IMR-90 (cell line): ENCODE measurements around the gene TRPV3. TPM values are rescaled to one million over a fixed set of nuclear protein-coding genes. Genes with fewer than 3 reads are reported as not detected.

Experiments used
- ATAC-seq: fragments of 200-7000 bp; cut with Tn5 transposase; 2 replicates; pipeline ENCODE4 v1.9.1; 2020; ENCODE audit warnings: low read depth, mild to moderate bottlenecking, moderate library complexity
- BruUV-seq: library from RNA; stranded (reverse); fragments of 400-500 nt; replicated peaks from 2 replicates; lab custom pipeline; 2021; lab: Mats Ljungman, UMichigan
- CTCF ChIA-PET: fragments of 300-600 bp; formaldehyde crosslinking; extraction: SDS; loops from one replicate; lab custom pipeline; 2021; ENCODE audit warnings: antibody characterized with exemption; lab: Yijun Ruan, JAX
- POLR2A ChIA-PET: fragments of 300-600 bp; sonication (Branson Sonifier 250); formaldehyde crosslinking; loops from one replicate; lab custom pipeline; 2022; ENCODE audit warnings: antibody characterized with exemption; ENCODE audit not compliant: unreplicated experiment; lab: Charles Lee
- DNase-seq: peaks from one replicate; pipeline ENCODE4 v3.0.0; 2013
- H2AFZ ChIP-seq: replicated peaks from 2 replicates; pipeline ENCODE3; 2013; ENCODE audit warnings: low read length, mild to moderate bottlenecking; ENCODE audit not compliant: poor library complexity
- H2AK5ac ChIP-seq: 2 replicates; pipeline ENCODE4 v1.6.1; 2013; ENCODE audit warnings: low read depth, low read length, inconsistent platforms
- H2AK9ac ChIP-seq: replicated peaks from 2 replicates; pipeline ENCODE3; 2013; ENCODE audit warnings: mild to moderate bottlenecking, low read depth, low read length, moderate library complexity; ENCODE audit not compliant: poor library complexity
- H2BK120ac ChIP-seq: 2 replicates; pipeline ENCODE4 v1.6.1; 2013; ENCODE audit warnings: low read depth, low read length, inconsistent platforms
- H2BK15ac ChIP-seq: 3 replicates; pipeline ENCODE4 v1.6.1; 2013; ENCODE audit warnings: low read depth, low read length, inconsistent platforms
- H2BK20ac ChIP-seq: 2 replicates; pipeline ENCODE4 v1.6.1; 2013; ENCODE audit warnings: low read depth, mild to moderate bottlenecking, inconsistent platforms, low read length, moderate library complexity
- H2BK5ac ChIP-seq: 2 replicates; pipeline ENCODE4 v1.6.1; 2013; ENCODE audit warnings: mild to moderate bottlenecking, low read depth, low read length, inconsistent platforms; ENCODE audit not compliant: poor library complexity, severe bottlenecking
- H3K14ac ChIP-seq: replicated peaks from 2 replicates; pipeline ENCODE4 v1.6.1; 2013; ENCODE audit warnings: low read depth, low read length, inconsistent platforms
- H3K18ac ChIP-seq: 2 replicates; pipeline ENCODE4 v1.6.1; 2013; ENCODE audit warnings: low read depth, low read length, control low read depth
- H3K23ac ChIP-seq: 2 replicates; pipeline ENCODE4 v1.6.1; 2013; ENCODE audit warnings: low read depth, low read length, inconsistent platforms
- H3K27ac ChIP-seq: 2 replicates; pipeline ENCODE4 v1.5.1; 2013; ENCODE audit warnings: mild to moderate bottlenecking, control low read depth, low read length; ENCODE audit not compliant: insufficient read depth
- H3K27me3 ChIP-seq: 2 replicates; pipeline ENCODE4 v1.6.1; 2013; ENCODE audit warnings: low read length; ENCODE audit not compliant: control insufficient read depth, insufficient read depth
- H3K36me3 ChIP-seq: 2 replicates; pipeline ENCODE4 v1.6.1; 2013; ENCODE audit warnings: low read length, mixed read lengths; ENCODE audit not compliant: control insufficient read depth, insufficient read depth
- H3K4ac ChIP-seq: 2 replicates; pipeline ENCODE4 v1.6.1; 2013; ENCODE audit warnings: low read depth, low read length, inconsistent platforms
- H3K4me1 ChIP-seq: 2 replicates; pipeline ENCODE4 v1.6.1; 2013; ENCODE audit warnings: low read length, mixed read lengths; ENCODE audit not compliant: control insufficient read depth, insufficient read depth
- H3K4me2 ChIP-seq: 2 replicates; pipeline ENCODE4 v1.6.1; 2013; ENCODE audit warnings: low read depth, mild to moderate bottlenecking, control low read depth, low read length, moderate library complexity
- H3K4me3 ChIP-seq: 2 replicates; pipeline ENCODE4 v1.5.1; 2013; ENCODE audit warnings: low read depth, mild to moderate bottlenecking, control low read depth, low read length, moderate library complexity; ENCODE audit not compliant: insufficient read depth
- H3K56ac ChIP-seq: 2 replicates; pipeline ENCODE4 v1.6.1; 2013; ENCODE audit warnings: low read length, inconsistent platforms; ENCODE audit not compliant: insufficient read depth; ENCODE audit errors: extremely low read depth
- H3K79me1 ChIP-seq, 2 experiments: 2 replicates each; pipeline ENCODE4 v1.6.1; 2013; ENCODE audit warnings: low read length in 2 of 2, inconsistent platforms in 1 of 2, low read depth in 1 of 2
- H3K9ac ChIP-seq: 2 replicates; pipeline ENCODE4 v1.6.1; 2013; ENCODE audit warnings: low read depth, low read length, control low read depth
- H3K9me1 ChIP-seq: 2 replicates; pipeline ENCODE4 v1.6.1; 2013; ENCODE audit warnings: low read length, inconsistent platforms; ENCODE audit not compliant: insufficient read depth
- H3K9me3 ChIP-seq: 2 replicates; pipeline ENCODE4 v1.6.1; 2013; ENCODE audit warnings: low read length; ENCODE audit not compliant: control insufficient read depth, insufficient read depth
- H4K20me1 ChIP-seq: 2 replicates; pipeline ENCODE4 v1.6.1; 2013; ENCODE audit warnings: low read length, inconsistent platforms; ENCODE audit not compliant: insufficient read depth
- H4K5ac ChIP-seq: 2 replicates; pipeline ENCODE4 v1.6.1; 2013; ENCODE audit warnings: mild to moderate bottlenecking, low read depth, low read length, control low read depth
- H4K8ac ChIP-seq, 2 experiments: 2 replicates each; pipeline ENCODE4 v1.6.1; 2013; ENCODE audit warnings: low read depth in 2 of 2, low read length in 2 of 2, control low read depth in 1 of 2, inconsistent platforms in 1 of 2
- H4K91ac ChIP-seq: 2 replicates; pipeline ENCODE4 v1.6.1; 2013; ENCODE audit warnings: low read depth, low read length, inconsistent platforms; ENCODE audit not compliant: insufficient read depth
- CEBPB ChIP-seq: IDR thresholded peaks from 2 replicates; pipeline ENCODE4 v1.6.1; 2012; ENCODE audit warnings: low read depth, low read length, improper control_type of control experiment
- CHD1 ChIP-seq: IDR thresholded peaks from 2 replicates; pipeline ENCODE4 v1.6.1; 2012; ENCODE audit warnings: low read depth, low read length, improper control_type of control experiment
- ELK1 ChIP-seq: fragments of 150-350 bp; IDR thresholded peaks from 2 replicates; pipeline ENCODE4 v1.6.1; 2016; ENCODE audit warnings: low read depth, mild to moderate bottlenecking, low read length, moderate library complexity, borderline replicate concordance
- MAFK ChIP-seq: IDR thresholded peaks from 2 replicates; pipeline ENCODE4 v1.6.1; 2012; ENCODE audit warnings: low read depth, low read length, improper control_type of control experiment
- MAZ ChIP-seq: IDR thresholded peaks from 2 replicates; pipeline ENCODE4 v1.6.1; 2012; ENCODE audit warnings: low read depth, mild to moderate bottlenecking, low read length, improper control_type of control experiment, moderate library complexity, borderline replicate concordance
- WGBS, 2 experiments: methylation state at CpG; one replicate each; pipeline versions ENCODE4 v1.1.5 to v1.1.7; 2013; ENCODE audit warnings: missing lambda C conversion rate in 2 of 2; ENCODE audit not compliant: insufficient read length in 1 of 2; ENCODE audit errors: extremely low coverage in 2 of 2; 5-methylcytosine and 5-hydroxymethylcytosine counted together
- dilution Hi-C: fragments of 300-500 bp; cut with HindIII; formaldehyde crosslinking; loops from one replicate; pipeline ENCODE4 v1.14.3; 2018; ENCODE audit warnings: low sequenced_read_pairs; ENCODE audit not compliant: unreplicated experiment
- in situ Hi-C: fragments of 300-500 bp; cut with MboI; formaldehyde crosslinking; loops from 3 replicates; pipeline ENCODE4 v1.14.3; 2019; ENCODE audit warnings: low sequenced_read_pairs, inconsistent platforms, mixed read lengths
- intact Hi-C: fragments of 100-400 bp; cut with micrococcal nuclease; formaldehyde crosslinking; loops from 2 replicates; pipeline ENCODE4 v1.10.0; 2022
- polyA plus RNA-seq, 3 experiments: library from polyadenylated mRNA; depleted of rRNA; stranded (reverse); fragments of >200 nt; gene quantifications; 2 replicates each; pipeline ENCODE4 v1.2.3, GENCODE V29; 2012; ENCODE audit warnings: low replicate concordance in 1 of 3
- total RNA-seq: library from RNA; depleted of rRNA; stranded (reverse); fragments of >200 nt; gene quantifications from 2 replicates; pipeline ENCODE4 v1.2.3, GENCODE V29; 2012

TRPV3 gene
- total and polyA plus RNA-seq, 2 of the 4 experiments (the other 2 are of a cell fraction) = 0.18 to 0.26 TPM

- Histone ChIP-seq H3K9ac (no peak overlapping the region), H3K36me3 (no peaks in the 10 kb centered on the region), H2BK120ac (no peak overlapping the region), H3K4me2 (no peak overlapping the region), H4K20me1 (no peaks in the 10 kb centered on the region), H2BK15ac (no peak overlapping the region), H2BK5ac (no peak overlapping the region), H2AK9ac (no peak overlapping the region), H3K23ac (no peak overlapping the region), H4K91ac (no peak overlapping the region), H3K4me1 (no peaks in the 10 kb centered on the region), H4K8ac (no peak overlapping the region), H3K4me3 (no peak overlapping the region), H3K27ac (no peak overlapping the region), H3K56ac (no peak overlapping the region), H3K4ac (no peak overlapping the region), H2BK20ac (no peak overlapping the region), H3K18ac (no peak overlapping the region), H3K14ac (no peak overlapping the region), H4K5ac (no peak overlapping the region), H3K9me3 (no peaks in the 10 kb centered on the region), H2AFZ (no peak overlapping the region), H3K79me1 (no peaks in the 10 kb centered on the region), H2AK5ac (no peak overlapping the region), H3K9me1 (no peaks in the 10 kb centered on the region), H3K27me3 (no peaks in the 10 kb centered on the region)
- dilution Hi-C loops (no loop called here), in situ Hi-C loops (no loop called here), intact Hi-C loops (no loop called here)
- CTCF ChIA-PET = no interaction called here
- POLR2A ChIA-PET = no interaction called here
- DNase-seq = no peak
- no peak for TF ChIP-seq MAFK
- TF ChIP-seq MAZ = no peak
- TF ChIP-seq CEBPB = no peak
- no peak for TF ChIP-seq CHD1
- no peak for TF ChIP-seq ELK1
- BruUV-seq = no TSS peak
- WGBS, 2 experiments = no CpG with 5 or more reads among the region's 1 CpG
- no peak for ATAC-seq
Measured at GRCh38 chr17:3507071-3507470, 50.5 kb downstream of the TRPV3 start.
